ENCODE results near the gene ENO3. TPM values are rescaled to one million over a fixed set of nuclear protein-coding genes. Genes with fewer than 3 reads are reported as not detected.

Gene ENO3
- total RNA-seq, 4 donors from 2014 or later = 2.5 to 211 (median 12.9) TPM

DNA sequence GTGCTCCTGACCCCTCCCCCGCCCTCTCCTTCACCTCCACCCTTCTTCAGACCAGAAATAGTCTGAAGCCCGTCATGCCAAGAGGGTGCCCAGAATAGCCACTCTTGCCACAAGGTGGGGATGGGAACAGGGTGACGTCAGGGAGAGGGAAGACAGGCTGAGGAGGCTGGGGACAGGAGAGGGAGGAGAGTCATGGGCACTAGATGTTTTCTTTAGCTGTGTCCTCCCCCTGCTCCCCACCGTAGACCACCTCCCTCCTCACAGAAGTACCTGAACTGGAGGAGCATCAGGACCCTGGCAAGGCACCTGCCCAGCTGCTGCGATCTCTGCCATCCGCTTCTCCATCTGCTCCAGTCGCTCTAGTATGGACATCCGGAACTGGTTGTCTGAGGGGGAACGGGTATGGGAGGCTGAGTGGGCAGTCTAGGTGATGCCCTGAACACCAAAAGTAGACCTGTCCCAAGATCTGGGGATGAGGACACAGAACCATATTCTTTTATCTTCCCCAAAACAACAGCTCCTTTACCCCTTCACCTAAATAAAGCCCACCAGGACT lies 23.3 kb downstream of the ENO3 start:
- Histone ChIP-seq H3K27ac (no peak overlapping the region), H3K27me3 (no peaks in the 10 kb centered on the region), H3K36me3 (peaks cover 0 to 47% (median 20%) of the 10 kb centered on the region in 4 donors), H3K4me3 (no peak overlapping the region), H3K9me3 (no peaks in the 10 kb centered on the region), H3K4me1 (peaks cover 0 to 7% (median 5%) of the 10 kb centered on the region in 4 donors)
- intact Hi-C loops (cut with DNase I; ENCODE audit: low total_unique reads) = loop anchor here (10.0 kb wide), 1 partner anchor 91 kb away; no protein-coding TSS in a partner anchor
- in situ Hi-C loops (cut with MboI; ENCODE audit: low pct_ligation_motif_present in 1 of 4, low pct_unique_long_range_greater_than_20kb in 1 of 4, low sequenced_read_pairs in 3 of 4) = loop anchor here in 1 of 4 donors (10.0 kb wide), 1 partner anchor 59 kb away; no protein-coding TSS in a partner anchor
- DNase-seq = no peak
- no peak for TF ChIP-seq POLR2A (IDR thresholded peaks at IDR 0.05)
- TF ChIP-seq CTCF (IDR thresholded peaks at IDR 0.05) = no peak
- no peak for TF ChIP-seq POLR2AphosphoS5 (IDR thresholded peaks at IDR 0.05)
- no peak for TF ChIP-seq EP300 (IDR thresholded peaks at IDR 0.05; ENCODE audit: low read depth)
- WGBS, 2 donors (ENCODE audit: low coverage in 1 of 2) = 90% methylated on average over 9 of the region's 9 CpGs; no CpG with 5 or more reads in 1 of the 2 donors

DNA sequence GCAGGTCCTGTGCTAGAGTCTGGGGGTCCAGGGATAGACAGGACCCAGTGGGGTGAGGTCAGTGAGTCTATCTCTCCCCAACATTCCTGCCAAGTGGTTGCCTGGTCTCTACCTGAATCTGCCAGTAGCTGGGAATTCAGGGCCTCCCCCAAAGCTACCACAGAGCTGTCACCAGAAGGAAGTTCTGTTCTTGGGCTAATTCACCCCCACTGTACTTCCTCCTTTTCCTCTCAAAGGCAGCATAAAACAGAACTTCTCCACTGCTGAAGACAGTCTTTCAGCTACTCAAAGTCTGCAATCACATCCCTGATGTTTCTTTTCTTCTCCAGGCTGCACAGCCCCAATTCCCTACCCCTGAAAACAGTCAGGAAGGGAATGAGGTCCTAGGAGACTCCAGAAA lies 27.8 kb downstream of the ENO3 start:
- H3K27ac ChIP-seq = no peak overlapping the region

GRCh38 chr17:4980644-4981216 lies 29.8 kb downstream of the ENO3 start:
- DNase-seq = no peak
- no peaks in the 10 kb centered on the region for H3K27me3 ChIP-seq
- intact Hi-C loops (cut with DNase I; ENCODE audit: low total_unique reads) = loop anchor here (10.0 kb wide), 1 partner anchor 46 kb away; the partner anchor contains the start of gene GP1BA
- no peak overlapping the region for H3K27ac ChIP-seq
- H3K4me1 ChIP-seq = peaks cover 0 to 11% (median 2%) of the 10 kb centered on the region in 4 donors
- TF ChIP-seq EP300 (IDR thresholded peaks at IDR 0.05; ENCODE audit: low read depth) (no peak), POLR2AphosphoS5 (IDR thresholded peaks at IDR 0.05) (no peak), POLR2A (IDR thresholded peaks at IDR 0.05) (no peak), CTCF (IDR thresholded peaks at IDR 0.05) (peak; percentile 83 to 90 (median 84))
- H3K9me3 ChIP-seq = no peaks in the 10 kb centered on the region
- in situ Hi-C loops (cut with MboI; ENCODE audit: low pct_ligation_motif_present in 1 of 4, low pct_unique_long_range_greater_than_20kb in 1 of 4, low sequenced_read_pairs in 3 of 4) = no loop called here
- 18 to 43% methylated on average over 4 to 6 of the region's 6 CpGs for WGBS, 2 donors (ENCODE audit: low coverage in 1 of 2)
- no peak overlapping the region for H3K4me3 ChIP-seq
- H3K36me3 ChIP-seq = peaks cover 0 to 29% (median 5%) of the 10 kb centered on the region in 4 donors

More for the DNA sequence above, 27.8 kb downstream of the ENO3 start:
- H3K4me1 ChIP-seq = peaks cover 0 to 8% (median 0%) of the 10 kb centered on the region in 4 donors
- H3K27me3 ChIP-seq = no peaks in the 10 kb centered on the region
- H3K4me3 ChIP-seq = no peak overlapping the region
- intact Hi-C loops (cut with DNase I; ENCODE audit: low total_unique reads) = loop anchor here (10.0 kb wide), 1 partner anchor 86 kb away; no protein-coding TSS in a partner anchor
- H3K36me3 ChIP-seq = peaks cover 0 to 29% (median 10%) of the 10 kb centered on the region in 4 donors
- DNase-seq = no peak
- TF ChIP-seq EP300 (IDR thresholded peaks at IDR 0.05; ENCODE audit: low read depth) (no peak), POLR2AphosphoS5 (IDR thresholded peaks at IDR 0.05) (no peak), POLR2A (IDR thresholded peaks at IDR 0.05) (no peak), CTCF (IDR thresholded peaks at IDR 0.05) (no peak)
- no peaks in the 10 kb centered on the region for H3K9me3 ChIP-seq
- in situ Hi-C loops (cut with MboI; ENCODE audit: low pct_ligation_motif_present in 1 of 4, low pct_unique_long_range_greater_than_20kb in 1 of 4, low sequenced_read_pairs in 3 of 4) = loop anchor here in 1 of 4 donors (10.0 kb wide), 1 partner anchor 64 kb away; no protein-coding TSS in a partner anchor

GRCh38 chr17:4982305-4982704 lies 31.4 kb downstream of the ENO3 start:
- Histone ChIP-seq H3K27me3 (no peaks in the 10 kb centered on the region), H3K4me3 (no peak overlapping the region), H3K4me1 (peaks cover 6 to 22% (median 14%) of the 10 kb centered on the region in 4 donors), H3K36me3 (peaks cover 0 to 18% (median 1%) of the 10 kb centered on the region in 4 donors), H3K27ac (no peak overlapping the region), H3K9me3 (no peaks in the 10 kb centered on the region)
- TF ChIP-seq POLR2A (IDR thresholded peaks at IDR 0.05) (no peak), CTCF (IDR thresholded peaks at IDR 0.05) (no peak), POLR2AphosphoS5 (IDR thresholded peaks at IDR 0.05) (no peak), EP300 (IDR thresholded peaks at IDR 0.05; ENCODE audit: low read depth) (no peak)
- 56 to 70% methylated on average over 4 to 5 of the region's 5 CpGs for WGBS, 2 donors (ENCODE audit: low coverage in 1 of 2)
- intact Hi-C loops (cut with DNase I; ENCODE audit: low total_unique reads) = loop anchor here (10.0 kb wide), 1 partner anchor 48 kb away; the partner anchor contains the start of gene GP1BA
- in situ Hi-C loops (cut with MboI; ENCODE audit: low pct_ligation_motif_present in 1 of 4, low pct_unique_long_range_greater_than_20kb in 1 of 4, low sequenced_read_pairs in 3 of 4) = no loop called here
- no peak for DNase-seq
